Bronchial epithelial cell (primary cell): ENCODE measurements around the gene LRMDA. TPM values are rescaled to one million over a fixed set of nuclear protein-coding genes. Genes with fewer than 3 reads are reported as not detected.
A peak's percentile ranks its signal among the peaks of the same experiment; 100 is the strongest.
"Not testable (repeated sequence)": the region's sequence is repeated elsewhere in the genome, so short reads cannot be mapped to it uniquely, and the experiment has no call there.

Source experiments
- DNase-seq: peaks from one replicate; pipeline ENCODE4 v3.0.0-alpha.2; 2010; ENCODE audit warnings: low read depth
- FAIRE-seq: peaks from 2 replicates; lab custom pipeline; 2011; peaks lifted over from hg19 to GRCh38; lab: Jason Lieb, UNC
- H3K27me3 ChIP-seq: 2 replicates; pipeline ENCODE4 v1.5.1; 2011; ENCODE audit warnings: low read length; ENCODE audit not compliant: control insufficient read depth, insufficient read depth
- H3K36me3 ChIP-seq: 2 replicates; pipeline ENCODE4 v1.5.1; 2011; ENCODE audit warnings: low read length; ENCODE audit not compliant: control insufficient read depth, insufficient read depth
- H3K4me3 ChIP-seq: 2 replicates; pipeline ENCODE4 v1.5.1; 2011; ENCODE audit warnings: mild to moderate bottlenecking, low read depth, low read length, control low read depth
- total RNA-seq: library from RNA; depleted of rRNA; stranded (reverse); fragments of >200 nt; gene quantifications from 2 replicates; pipeline ENCODE4 v1.2.1, GENCODE V29; 2014
- TF ChIP-seq, protein P1 (sequence below): IDR thresholded peaks from 2 replicates; pipeline ENCODE4 v1.5.1; 2011; ENCODE audit warnings: mild to moderate bottlenecking, moderate library complexity, low read length, control low read depth, inconsistent platforms; ENCODE audit not compliant: insufficient read depth, severe bottlenecking

LRMDA gene
- total RNA-seq, 1 donor from 2014 or later = 1.6 TPM

DNA sequence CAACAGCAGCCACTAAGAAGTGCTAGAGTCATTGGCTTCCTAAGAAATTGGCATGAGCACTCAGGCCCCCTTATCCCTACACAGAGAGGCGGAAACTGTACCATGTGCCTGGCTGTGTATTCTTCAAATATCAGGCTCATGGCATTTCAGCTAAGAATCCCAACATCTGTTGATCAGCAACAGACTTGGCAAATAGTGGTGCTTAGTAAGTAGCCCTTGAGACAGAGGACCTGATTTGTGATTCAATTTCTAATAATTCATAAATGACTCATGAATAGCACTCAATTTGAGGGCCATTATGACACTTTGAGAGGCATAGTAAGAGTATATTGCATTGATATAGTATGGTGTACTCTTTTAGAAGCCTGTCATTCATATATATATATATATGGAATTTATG, 309.1 kb downstream of the LRMDA start:
- FAIRE-seq (no peak), DNase-seq (no peak)
- Histone ChIP-seq H3K36me3 (no peaks in the 10 kb centered on the region), H3K27me3 (no peaks in the 10 kb centered on the region), H3K4me3 (no peak overlapping the region)
- TF ChIP-seq, protein P1, sequence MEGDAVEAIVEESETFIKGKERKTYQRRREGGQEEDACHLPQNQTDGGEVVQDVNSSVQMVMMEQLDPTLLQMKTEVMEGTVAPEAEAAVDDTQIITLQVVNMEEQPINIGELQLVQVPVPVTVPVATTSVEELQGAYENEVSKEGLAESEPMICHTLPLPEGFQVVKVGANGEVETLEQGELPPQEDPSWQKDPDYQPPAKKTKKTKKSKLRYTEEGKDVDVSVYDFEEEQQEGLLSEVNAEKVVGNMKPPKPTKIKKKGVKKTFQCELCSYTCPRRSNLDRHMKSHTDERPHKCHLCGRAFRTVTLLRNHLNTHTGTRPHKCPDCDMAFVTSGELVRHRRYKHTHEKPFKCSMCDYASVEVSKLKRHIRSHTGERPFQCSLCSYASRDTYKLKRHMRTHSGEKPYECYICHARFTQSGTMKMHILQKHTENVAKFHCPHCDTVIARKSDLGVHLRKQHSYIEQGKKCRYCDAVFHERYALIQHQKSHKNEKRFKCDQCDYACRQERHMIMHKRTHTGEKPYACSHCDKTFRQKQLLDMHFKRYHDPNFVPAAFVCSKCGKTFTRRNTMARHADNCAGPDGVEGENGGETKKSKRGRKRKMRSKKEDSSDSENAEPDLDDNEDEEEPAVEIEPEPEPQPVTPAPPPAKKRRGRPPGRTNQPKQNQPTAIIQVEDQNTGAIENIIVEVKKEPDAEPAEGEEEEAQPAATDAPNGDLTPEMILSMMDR = no peak

DNA sequence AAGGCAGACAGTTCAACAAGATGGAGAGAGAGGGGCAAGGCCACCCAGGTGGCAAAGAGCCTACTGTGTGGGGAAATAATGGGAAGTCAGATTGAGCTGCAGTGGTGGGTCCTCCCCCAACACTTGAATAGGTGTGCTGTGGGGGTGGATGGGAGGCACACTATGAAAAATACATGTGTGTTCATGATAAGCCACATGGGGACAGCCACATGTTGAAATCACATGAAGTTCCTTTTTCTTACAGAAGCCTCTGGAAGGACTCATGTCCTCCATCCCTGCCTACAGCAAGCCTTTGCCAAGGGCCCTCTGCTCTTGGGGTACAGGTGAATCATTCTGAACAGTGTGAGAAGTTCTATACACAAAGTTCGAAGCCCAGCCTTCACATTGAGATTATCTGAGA, 310.9 kb downstream of the LRMDA start:
- TF ChIP-seq, protein P1 = no peak
- no peak for DNase-seq
- H3K36me3 ChIP-seq = no peaks in the 10 kb centered on the region
- no peaks in the 10 kb centered on the region for H3K27me3 ChIP-seq
- peak; percentile 7 for FAIRE-seq
- H3K4me3 ChIP-seq = no peak overlapping the region

DNA sequence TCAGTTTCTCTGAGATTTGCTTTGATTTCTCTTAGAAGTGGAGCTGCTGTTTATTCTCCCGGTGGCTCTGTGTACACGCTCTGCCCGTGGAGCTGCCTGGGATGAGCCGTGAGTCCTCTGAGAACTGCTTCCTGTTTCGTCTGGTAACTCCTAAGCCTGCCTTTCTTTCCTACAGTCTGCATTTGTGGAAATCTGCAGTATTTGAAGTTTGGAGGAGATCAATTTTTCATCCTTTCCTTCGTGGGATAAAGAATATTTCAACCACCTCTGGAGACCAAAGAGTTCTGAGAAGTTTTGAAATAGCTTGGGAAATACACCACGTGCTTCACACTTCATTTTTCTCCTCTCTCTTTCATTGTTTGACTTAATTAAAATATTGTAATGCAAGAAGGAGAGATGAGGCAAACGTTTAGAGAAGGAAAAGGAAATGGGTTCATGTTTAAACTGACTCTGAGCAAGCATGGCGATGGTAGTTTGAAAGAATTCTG, 311.9 kb downstream of the LRMDA start:
- Histone ChIP-seq H3K4me3 (no peak overlapping the region), H3K27me3 (no peaks in the 10 kb centered on the region), H3K36me3 (no peaks in the 10 kb centered on the region)
- TF ChIP-seq, protein P1 = no peak
- DNase-seq (no peak), FAIRE-seq (no peak)

DNA sequence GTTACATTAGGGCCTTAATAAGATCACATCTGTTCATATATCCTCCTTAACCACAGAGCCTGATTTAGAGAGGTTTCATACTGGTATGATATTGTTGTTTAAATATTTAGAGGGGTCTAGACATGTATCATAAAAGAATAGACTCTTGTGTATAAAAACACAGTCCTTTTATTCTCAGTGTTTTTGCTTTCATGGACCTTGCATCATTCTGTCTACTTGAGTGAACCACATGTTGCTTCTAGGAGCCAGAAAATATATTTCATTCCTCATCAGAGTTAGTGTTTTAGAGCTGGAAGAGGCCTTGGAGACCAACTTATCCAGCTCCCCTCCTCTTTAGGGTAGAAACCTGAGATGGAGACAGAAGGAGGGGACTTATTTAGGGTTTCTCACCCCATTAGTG, 312.8 kb downstream of the LRMDA start:
- Histone ChIP-seq H3K27me3 (no peaks in the 10 kb centered on the region), H3K36me3 (no peaks in the 10 kb centered on the region), H3K4me3 (no peak overlapping the region)
- TF ChIP-seq, protein P1 = no peak
- no peak for FAIRE-seq
- DNase-seq = no peak

DNA sequence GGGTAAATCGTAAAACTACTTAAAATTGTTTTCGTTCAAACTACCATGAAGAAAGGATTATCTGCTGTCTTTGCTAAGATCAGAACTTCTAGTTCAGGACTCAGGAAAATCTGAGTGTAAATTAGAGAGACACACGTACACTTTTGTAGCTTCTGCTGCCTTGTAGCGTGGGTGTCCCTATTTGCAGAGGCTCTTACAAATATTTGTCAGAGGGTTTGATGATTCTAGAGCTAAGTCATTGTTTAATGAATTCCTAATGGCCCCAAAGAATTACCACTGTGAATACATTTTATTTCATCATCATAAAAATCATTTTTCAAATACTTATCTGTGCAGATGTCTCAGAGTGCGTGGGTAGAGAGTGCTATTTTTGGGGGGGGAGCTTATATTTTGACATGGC, 314.9 kb downstream of the LRMDA start:
- TF ChIP-seq, protein P1 = no peak
- FAIRE-seq (no peak), DNase-seq (no peak)
- Histone ChIP-seq H3K27me3 (no peaks in the 10 kb centered on the region), H3K36me3 (no peaks in the 10 kb centered on the region), H3K4me3 (no peak overlapping the region)

DNA sequence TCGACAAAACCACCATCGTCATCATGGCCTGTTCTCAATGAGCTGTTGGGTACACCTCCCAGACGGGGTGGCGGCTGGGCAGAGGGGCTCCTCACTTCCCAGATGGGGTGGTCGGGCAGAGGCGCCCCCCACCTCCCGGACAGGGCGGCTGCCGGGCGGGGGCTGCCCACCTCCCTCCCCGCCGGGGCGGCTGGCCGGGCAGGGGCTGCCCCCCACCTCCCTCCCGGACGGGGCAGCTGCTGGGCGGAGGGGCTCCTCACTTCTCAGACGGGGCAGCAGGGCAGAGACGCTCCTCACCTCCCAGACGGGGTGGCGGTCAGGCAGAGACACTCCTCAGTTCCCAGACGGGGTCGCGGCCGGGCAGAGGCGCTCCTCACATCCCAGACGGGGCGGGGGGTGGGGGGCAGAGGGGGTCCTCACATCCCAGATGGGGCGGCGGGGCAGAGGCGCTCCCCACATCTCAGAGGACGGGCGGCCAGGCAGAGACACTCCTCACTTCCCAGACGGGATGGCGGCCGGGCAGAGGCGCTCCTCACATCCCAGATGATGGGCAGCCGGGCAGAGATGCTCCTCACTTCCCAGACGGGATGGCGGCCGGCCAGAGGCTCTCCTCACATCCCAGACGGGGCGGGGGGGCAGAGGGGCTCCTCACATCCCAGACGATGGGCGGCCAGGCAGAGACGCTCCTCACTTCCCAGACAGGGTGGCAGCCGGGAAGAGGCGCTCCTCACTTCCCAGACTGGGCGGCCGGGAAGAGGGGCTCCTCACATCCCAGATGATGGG, 318.9 kb downstream of the LRMDA start:
- FAIRE-seq, H3K27me3 ChIP-seq, DNase-seq, H3K36me3 ChIP-seq, H3K4me3 ChIP-seq: not testable (repeated sequence)
